ENCODE data around the gene TMEM31.
A peak's percentile ranks its signal among the peaks of the same experiment; 100 is the strongest.

The TMEM31 gene

GRCh38 chrX:103678199-103678993 is 32.3 kb upstream of the TMEM31 start:
- in situ Hi-C loops (cut with MboI; ENCODE audit: low pct_unique_long_range_greater_than_20kb, low sequenced_read_pairs, unreplicated experiment), result no loop called here
- TF ChIP-seq CTCF (IDR thresholded peaks at IDR 0.05; ENCODE audit: extremely low read depth, insufficient read depth, missing control alignments), result no peak
- DNase-seq (ENCODE audit: low spot score), result no peak

- in situ Hi-C loops (cut with MboI; ENCODE audit: low pct_unique_long_range_greater_than_20kb, low sequenced_read_pairs, unreplicated experiment), result no loop called here
- DNase-seq (ENCODE audit: low spot score), result no peak
- no peak for TF ChIP-seq CTCF (IDR thresholded peaks at IDR 0.05; ENCODE audit: extremely low read depth, insufficient read depth, missing control alignments)
Observed at GRCh38 chrX:103681443-103681842, 29.3 kb upstream of the TMEM31 start.

GRCh38 chrX:103685396-103685795 is 25.3 kb upstream of the TMEM31 start:
- no peak for TF ChIP-seq CTCF (IDR thresholded peaks at IDR 0.05; ENCODE audit: extremely low read depth, insufficient read depth, missing control alignments)
- in situ Hi-C loops (cut with MboI; ENCODE audit: low pct_unique_long_range_greater_than_20kb, low sequenced_read_pairs, unreplicated experiment), result no loop called here
- no peak for DNase-seq (ENCODE audit: low spot score)

- TF ChIP-seq CTCF (IDR thresholded peaks at IDR 0.05; ENCODE audit: extremely low read depth, insufficient read depth, missing control alignments), result no peak
- DNase-seq (ENCODE audit: low spot score), result peak; percentile 73
Observed at GRCh38 chrX:103686199-103687072, 24.3 kb upstream of the TMEM31 start, which contains the start of gene MORF4L2. Gene MORF4L2 (minus strand): TSS chrX:103686699. CDS start chrX:103677027, 9,672 bp downstream.

GRCh38 chrX:103687073-103687695 is 23.5 kb upstream of the TMEM31 start:
- peak; percentile 53 for DNase-seq (ENCODE audit: low spot score)
- TF ChIP-seq CTCF (IDR thresholded peaks at IDR 0.05; ENCODE audit: extremely low read depth, insufficient read depth, missing control alignments), result peak; percentile 48
- in situ Hi-C loops (cut with MboI; ENCODE audit: low pct_unique_long_range_greater_than_20kb, low sequenced_read_pairs, unreplicated experiment), result no loop called here

More at GRCh38 chrX:103686199-103687072, 24.3 kb upstream of the TMEM31 start, which contains the start of gene MORF4L2:
- in situ Hi-C loops (cut with MboI; ENCODE audit: low pct_unique_long_range_greater_than_20kb, low sequenced_read_pairs, unreplicated experiment), result no loop called here

GRCh38 chrX:103687696-103688201 is 23.0 kb upstream of the TMEM31 start:
- TF ChIP-seq CTCF (IDR thresholded peaks at IDR 0.05; ENCODE audit: extremely low read depth, insufficient read depth, missing control alignments), result peak; percentile 56
- DNase-seq (ENCODE audit: low spot score), result peak; percentile 21
- in situ Hi-C loops (cut with MboI; ENCODE audit: low pct_unique_long_range_greater_than_20kb, low sequenced_read_pairs, unreplicated experiment), result no loop called here
